Lower leg skin (tissue), 4 donors: ENCODE data around the gene DCBLD1. TPM values are rescaled to one million over a fixed set of nuclear protein-coding genes. Genes with fewer than 3 reads are reported as not detected.
A peak's percentile ranks its signal among the peaks of the same experiment; 100 is the strongest.
"Not testable (repeated sequence)": the region's sequence is repeated elsewhere in the genome, so short reads cannot be mapped to it uniquely, and the experiment has no call there.

ENCODE experiments used
- DNase-seq, 2 donors: peaks; one replicate each; pipeline ENCODE4 v3.0.0-alpha.2; 2019; ENCODE audit warnings: low spot score in 2 of 2
- H3K4me3 ChIP-seq: fragments of 200-600 bp; sonication (generic); 2 replicates; pipeline ENCODE4 v1.5.1; 2017; ENCODE audit warnings: mild to moderate bottlenecking, low read depth; ENCODE audit not compliant: poor library complexity, severe bottlenecking
- POLR2A ChIP-seq, 2 donors: fragments of 450-650 bp; IDR thresholded peaks; one replicate each; pipeline ENCODE4 v1.6.1; 2016 to 2017; ENCODE audit warnings: antibody characterized with exemption in 2 of 2, mild to moderate bottlenecking in 1 of 2, moderate library complexity in 1 of 2
- WGBS, 2 donors: methylation state at CpG; one replicate each; pipeline ENCODE4 v1.1.5; 2018; 5-methylcytosine and 5-hydroxymethylcytosine counted together
- intact Hi-C: fragments of 100-400 bp; cut with DNase I; formaldehyde crosslinking; loops from one replicate; pipeline ENCODE4 v1.15.0; 2023; ENCODE audit warnings: low total_unique reads
- total RNA-seq, 4 donors: library from RNA; depleted of rRNA; stranded (reverse); fragments of >200 nt; gene quantifications; one replicate each; pipeline ENCODE4 v1.1.0, GENCODE V29; 2016
- TF ChIP-seq, protein P1 (sequence below), 3 donors: fragments of 450-650 bp; IDR thresholded peaks; one replicate each; pipeline ENCODE4 v1.5.1; 2016; ENCODE audit warnings: antibody characterized with exemption in 3 of 3, mild to moderate bottlenecking in 3 of 3, moderate library complexity in 2 of 3

DCBLD1 gene
- 1 to 10 TPM; 2.4 to 8.0 (median 3.3) TPM for total RNA-seq

DNA sequence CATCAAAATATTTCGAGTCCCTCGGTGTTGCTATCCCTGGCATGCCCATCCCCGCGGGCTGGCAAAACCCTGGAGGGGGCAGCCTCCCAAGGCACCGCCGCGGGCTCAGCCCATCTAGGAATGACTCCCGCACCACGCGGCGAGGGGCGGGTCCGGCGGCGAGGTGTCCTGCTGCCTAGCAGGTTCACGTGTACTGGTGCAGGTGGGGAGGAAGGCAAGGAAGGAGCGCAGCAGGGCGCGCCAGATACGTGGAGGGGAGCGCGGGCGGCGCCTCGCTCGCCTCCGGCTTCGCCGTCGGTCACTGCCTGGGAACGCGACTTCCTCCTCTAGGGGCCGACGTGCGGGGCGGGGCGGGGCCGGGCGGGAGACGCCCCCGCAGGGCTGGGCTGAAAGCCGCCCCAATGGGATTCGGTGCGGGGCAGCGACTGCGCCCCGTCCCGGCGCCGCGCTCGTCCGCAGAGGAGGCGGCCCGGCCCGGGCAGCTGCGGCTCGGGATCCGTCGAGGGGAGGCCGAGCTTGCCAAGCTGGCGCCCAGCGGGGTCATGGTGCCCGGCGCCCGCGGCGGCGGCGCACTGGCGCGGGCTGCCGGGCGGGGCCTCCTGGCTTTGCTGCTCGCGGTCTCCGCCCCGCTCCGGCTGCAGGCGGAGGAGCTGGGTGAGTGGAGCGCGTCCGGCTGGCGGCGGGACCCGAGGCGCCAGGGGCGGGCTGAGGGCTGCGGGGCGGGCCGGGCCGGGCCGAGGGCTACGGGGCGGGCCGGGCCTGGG lies at the start of gene DCBLD1:
DCBLD1 (plus strand) TSS at position 435 of the 764 bp plus-strand sequence; CDS start at position 543, 108 bp downstream.
- peak within 1 kb of the TSS; percentile 84 for H3K4me3 ChIP-seq
- 0 to 2% methylated on average over 24 to 31 of the region's 96 CpGs for WGBS, 2 donors
- DNase-seq: peak; percentile 41 to 92
- TF ChIP-seq, protein P1, sequence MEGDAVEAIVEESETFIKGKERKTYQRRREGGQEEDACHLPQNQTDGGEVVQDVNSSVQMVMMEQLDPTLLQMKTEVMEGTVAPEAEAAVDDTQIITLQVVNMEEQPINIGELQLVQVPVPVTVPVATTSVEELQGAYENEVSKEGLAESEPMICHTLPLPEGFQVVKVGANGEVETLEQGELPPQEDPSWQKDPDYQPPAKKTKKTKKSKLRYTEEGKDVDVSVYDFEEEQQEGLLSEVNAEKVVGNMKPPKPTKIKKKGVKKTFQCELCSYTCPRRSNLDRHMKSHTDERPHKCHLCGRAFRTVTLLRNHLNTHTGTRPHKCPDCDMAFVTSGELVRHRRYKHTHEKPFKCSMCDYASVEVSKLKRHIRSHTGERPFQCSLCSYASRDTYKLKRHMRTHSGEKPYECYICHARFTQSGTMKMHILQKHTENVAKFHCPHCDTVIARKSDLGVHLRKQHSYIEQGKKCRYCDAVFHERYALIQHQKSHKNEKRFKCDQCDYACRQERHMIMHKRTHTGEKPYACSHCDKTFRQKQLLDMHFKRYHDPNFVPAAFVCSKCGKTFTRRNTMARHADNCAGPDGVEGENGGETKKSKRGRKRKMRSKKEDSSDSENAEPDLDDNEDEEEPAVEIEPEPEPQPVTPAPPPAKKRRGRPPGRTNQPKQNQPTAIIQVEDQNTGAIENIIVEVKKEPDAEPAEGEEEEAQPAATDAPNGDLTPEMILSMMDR (IDR thresholded peaks at IDR 0.05): no peak
- no peak for TF ChIP-seq POLR2A (IDR thresholded peaks at IDR 0.05)
- intact Hi-C loops: no loop called here

DNA sequence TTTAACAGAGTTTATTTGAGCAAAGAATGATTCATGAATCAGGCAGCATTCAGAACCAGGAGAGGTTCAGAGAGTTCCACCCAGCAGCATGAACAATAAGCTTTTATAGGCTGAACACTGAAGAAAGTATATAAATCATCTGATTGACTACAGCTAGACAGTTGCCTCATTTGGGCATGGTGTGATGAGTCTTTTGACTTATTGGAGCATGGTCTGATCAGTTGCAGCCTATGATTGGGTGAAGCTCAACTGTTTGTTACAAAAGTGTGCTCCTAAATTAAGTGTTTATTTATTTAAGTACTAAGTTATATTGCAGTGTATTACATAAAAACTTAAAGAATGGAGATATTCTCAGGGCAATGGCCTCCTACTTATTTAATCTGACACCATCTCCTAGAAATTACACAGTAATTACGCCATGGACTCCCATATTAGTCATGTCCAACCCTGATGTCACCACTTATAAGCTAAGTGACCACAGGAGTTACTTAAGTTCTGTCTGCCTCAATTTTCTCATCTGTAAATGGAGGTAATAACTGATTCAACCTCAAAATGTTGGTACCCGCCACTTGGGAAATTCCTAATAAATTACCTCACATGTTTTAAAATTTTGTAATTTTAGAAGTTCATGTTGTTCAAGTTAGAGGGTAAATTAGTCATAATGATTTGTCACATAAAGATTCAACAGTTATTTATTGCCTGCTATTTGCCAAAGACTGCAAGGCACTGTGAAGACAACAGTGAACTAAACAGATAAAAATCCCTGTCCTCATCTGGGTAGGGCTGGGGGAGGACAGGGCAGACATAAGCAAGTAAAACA lies 41.6 kb upstream of the DCBLD1 start:
- H3K4me3 ChIP-seq: no peak overlapping the region
- no peak for TF ChIP-seq POLR2A (IDR thresholded peaks at IDR 0.05)
- TF ChIP-seq, protein P1 (IDR thresholded peaks at IDR 0.05): no peak
- no peak for DNase-seq
- WGBS, 2 donors: 48 to 57% methylated on average over 2 of the region's 2 CpGs
- intact Hi-C loops: no loop called here

DNA sequence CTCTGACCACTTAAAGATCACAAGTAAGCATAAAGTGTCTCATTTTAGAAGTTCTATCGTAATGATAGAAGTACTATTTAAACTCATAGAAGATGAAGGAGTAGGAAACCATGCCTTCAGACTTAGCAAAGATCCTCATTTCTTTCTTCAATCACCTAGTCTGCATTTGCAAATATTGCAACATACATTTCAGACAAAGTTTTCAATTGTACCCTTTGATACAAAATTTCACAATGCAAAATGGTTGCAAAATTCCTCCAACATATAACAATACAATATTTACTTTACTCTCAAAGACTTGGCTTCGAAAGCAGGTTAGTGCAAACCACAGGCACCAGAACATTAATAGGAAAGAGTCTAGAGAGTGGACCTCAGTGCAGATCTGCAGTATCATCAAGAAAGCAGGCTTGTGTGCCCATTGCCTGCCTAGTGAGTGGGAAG lies 40.6 kb upstream of the DCBLD1 start:
- intact Hi-C loops: no loop called here
- WGBS, 2 donors: 70 to 71% methylated on average over 2 of the region's 2 CpGs
- TF ChIP-seq, protein P1 (IDR thresholded peaks at IDR 0.05): no peak
- no peak for TF ChIP-seq POLR2A (IDR thresholded peaks at IDR 0.05)
- no peak for DNase-seq
- H3K4me3 ChIP-seq: no peak overlapping the region

DNA sequence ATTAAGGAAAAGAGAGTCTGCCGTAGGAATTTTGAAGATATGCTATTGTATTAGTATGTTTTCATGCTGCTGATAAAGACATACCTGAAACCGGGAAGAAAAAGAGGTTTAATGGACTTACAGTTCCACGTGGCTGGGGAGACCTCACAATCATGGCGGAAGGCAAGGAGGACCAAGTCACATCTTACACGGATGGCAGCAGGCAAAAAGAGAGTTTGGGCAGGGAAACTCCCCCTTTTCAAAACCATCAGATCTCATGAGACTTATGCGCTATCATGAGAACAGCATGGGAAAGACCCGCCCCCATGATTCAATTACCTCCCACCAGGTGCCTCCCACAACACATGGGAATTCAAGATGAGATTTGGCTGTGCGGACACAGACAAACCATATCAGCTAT lies 40.2 kb upstream of the DCBLD1 start:
- H3K4me3 ChIP-seq, intact Hi-C loops, DNase-seq: not testable (repeated sequence)
- WGBS, 2 donors: 86 to 91% methylated on average over 8 of the region's 8 CpGs

DNA sequence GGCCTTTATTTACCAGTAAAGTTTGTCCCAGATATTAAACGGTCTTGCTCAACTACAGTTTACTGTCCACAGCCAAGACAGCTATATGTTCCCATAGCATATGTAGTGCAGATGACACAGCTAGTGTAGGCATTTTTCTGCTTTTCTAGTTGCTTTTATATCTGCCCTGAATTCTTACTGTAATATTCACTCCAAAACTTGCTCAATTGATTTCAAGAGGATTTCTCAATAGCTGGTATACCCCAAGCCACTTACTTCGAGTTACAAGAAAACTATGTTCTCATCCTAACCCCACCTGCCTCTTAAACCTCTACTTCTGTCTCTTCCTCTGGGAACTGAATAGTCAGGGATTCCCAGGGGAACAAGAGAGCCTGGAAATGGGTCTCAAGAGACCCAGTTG lies 37.9 kb upstream of the DCBLD1 start:
- 64 to 71% methylated on average over 2 of the region's 2 CpGs for WGBS, 2 donors
- intact Hi-C loops: no loop called here
- no peak overlapping the region for H3K4me3 ChIP-seq
- DNase-seq: no peak
- TF ChIP-seq, protein P1 (IDR thresholded peaks at IDR 0.05): no peak
- no peak for TF ChIP-seq POLR2A (IDR thresholded peaks at IDR 0.05)

DNA sequence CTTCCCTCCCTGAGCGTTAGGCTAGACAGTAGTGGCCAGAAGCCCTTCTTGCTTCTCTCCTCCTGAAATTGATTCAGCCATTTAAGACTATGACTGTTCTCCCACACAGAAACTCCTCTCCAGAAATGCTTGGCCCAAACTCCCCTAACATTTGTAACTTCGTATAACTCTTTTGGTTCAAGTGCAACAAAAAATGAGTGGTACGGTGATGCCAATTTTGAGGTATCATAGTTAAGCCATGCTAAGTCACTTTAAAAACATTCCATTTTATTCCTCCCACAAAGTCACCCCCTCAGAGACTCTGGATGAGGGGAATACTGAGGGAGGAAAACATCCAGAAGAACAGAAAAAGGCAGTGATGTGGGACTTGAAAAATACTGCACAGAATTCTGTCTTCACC lies 35.6 kb upstream of the DCBLD1 start:
- intact Hi-C loops: no loop called here
- 47 to 62% methylated on average over 3 of the region's 3 CpGs for WGBS, 2 donors
- H3K4me3 ChIP-seq: no peak overlapping the region

More for the DNA sequence above, 35.6 kb upstream of the DCBLD1 start:
- DNase-seq: no peak
- TF ChIP-seq, protein P1 (IDR thresholded peaks at IDR 0.05): no peak
- TF ChIP-seq POLR2A (IDR thresholded peaks at IDR 0.05): no peak
